OCI-LY3 (cell line): Measurements from ENCODE around the gene F8.

ENCODE experiments used
- CTCF ChIP-seq: fragments of 200-600, 300-600 bp; sonication (generic); IDR thresholded peaks from 2 replicates; pipeline ENCODE4 v1.5.1; 2014; ENCODE audit warnings: antibody characterized with exemption, low read length, low read depth
- EZH2phosphoT487 ChIP-seq: fragments of 200-600 bp; shearing (Covaris generic); IDR thresholded peaks from 2 replicates; pipeline ENCODE4 v1.6.1; 2018; ENCODE audit warnings: antibody characterized with exemption, mixed run types, low read depth

DNA sequence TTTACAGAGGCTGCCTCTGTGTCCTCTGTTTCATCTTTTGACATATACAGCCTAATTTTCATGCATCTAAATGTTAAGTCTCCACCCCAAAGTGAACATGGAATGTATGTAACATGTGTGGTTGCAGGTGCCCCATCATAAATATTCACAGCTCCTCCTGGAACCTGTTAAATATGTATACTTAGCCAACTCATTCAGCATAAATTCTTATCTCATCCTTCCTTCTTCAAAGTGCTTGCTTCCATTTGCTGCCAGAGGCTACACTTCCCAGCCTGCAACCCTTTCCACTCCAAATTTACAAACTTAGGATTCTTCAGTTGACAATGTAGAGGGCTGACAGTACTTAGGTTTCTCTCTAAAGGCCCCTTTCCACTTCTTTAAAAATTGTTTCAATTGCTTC lies 60.6 kb downstream of the F8 start:
- no peak for TF ChIP-seq CTCF
- TF ChIP-seq EZH2phosphoT487, result no peak
